Middle frontal gyrus (tissue), 1 donor: ENCODE results near the gene CCDC71.

Source experiments
- DNase-seq: peaks from one replicate; pipeline ENCODE4 v3.0.0-alpha.2; 2015; ENCODE audit warnings: low spot score; ENCODE audit errors: extremely low spot score

The CCDC71 gene

DNA sequence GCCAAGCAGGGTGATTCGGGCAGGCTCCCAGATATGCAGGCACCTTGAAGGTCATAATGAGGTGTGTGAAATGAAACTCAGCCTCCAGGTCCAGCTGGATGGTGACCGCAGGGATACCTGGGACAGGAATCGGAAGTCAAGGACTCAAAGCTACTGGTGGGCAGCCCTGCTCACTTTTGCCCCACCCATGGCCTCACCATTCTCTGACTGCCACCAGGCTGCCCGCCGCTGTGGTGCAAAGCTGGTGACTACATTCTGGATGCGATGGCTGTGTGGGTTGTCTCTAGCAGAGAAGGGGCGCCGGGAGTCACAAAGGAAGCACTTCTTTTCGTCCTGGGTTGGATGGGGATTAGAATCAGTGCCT is 34.1 kb downstream of the CCDC71 start:
- DNase-seq = no peak

DNA sequence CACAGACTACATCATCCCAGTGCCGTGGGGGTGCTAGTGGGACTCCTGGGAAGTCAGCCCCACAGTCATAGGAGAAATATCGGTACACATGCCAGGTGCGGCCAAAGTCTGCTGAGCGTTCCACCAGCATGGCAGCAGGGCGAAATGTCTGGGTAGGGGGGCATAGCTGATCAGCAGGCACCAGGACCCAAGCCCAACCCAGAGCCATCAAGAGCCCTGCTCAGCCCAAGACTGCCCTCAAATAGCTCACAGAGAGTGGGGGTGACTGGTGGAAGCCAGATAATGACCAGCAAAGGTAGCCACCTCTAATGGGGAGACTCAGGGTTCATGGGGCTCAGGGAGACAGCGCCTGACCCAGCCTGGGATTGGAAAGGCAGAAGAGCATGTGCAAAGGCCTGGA is 34.6 kb downstream of the CCDC71 start:
- DNase-seq = no peak

DNA sequence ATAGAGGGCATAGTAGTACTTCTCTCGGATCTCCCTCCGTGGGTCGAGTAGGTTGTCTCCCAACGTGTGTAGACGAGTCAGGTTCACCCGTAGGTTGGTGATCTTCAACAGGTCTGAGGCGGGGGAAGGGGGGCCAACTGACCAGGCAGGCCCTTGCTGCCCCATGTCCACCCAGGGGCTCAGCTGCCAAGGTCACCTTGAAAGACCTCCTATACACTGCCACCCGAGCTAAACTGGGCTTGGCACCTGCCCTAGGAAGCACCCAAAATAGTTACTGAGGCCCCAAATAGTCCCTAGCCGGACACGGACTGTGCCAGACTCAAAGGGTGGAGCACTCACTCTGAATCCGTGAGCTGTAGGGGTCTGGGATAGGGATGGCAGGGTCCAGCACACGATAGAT is 35.1 kb downstream of the CCDC71 start:
- DNase-seq = no peak

DNA sequence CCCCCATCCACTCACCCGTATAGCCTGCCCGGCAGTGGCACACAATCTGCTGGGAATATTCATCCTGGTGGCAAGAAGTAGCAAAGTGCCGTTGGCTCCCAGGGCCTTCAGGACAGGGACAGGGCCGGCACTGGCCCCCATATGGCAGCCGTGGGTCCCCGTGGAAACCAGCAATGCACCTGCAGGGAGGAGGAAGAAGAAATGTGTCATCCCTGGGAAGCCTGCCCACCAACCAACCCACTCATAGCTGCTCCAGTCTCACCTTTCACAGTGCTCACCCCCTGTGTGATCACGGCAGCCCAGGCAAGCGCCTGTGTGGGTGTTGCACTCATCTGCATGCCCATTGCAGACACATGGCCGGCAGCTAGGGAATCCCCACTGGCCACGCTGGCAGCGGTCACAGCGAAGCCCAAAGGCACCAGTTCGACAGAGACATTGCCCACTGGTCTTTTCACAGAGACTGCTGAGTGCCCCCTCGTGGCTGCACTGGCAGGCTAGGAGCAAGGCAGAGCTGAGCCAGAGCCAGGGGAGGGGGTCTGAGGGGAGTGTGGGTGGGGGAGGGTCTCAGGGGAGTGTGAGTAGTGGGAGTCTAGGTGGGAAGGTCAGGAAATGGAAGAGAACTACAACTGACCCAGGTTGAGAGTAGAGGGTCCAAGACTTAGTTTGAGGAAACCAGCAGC is 41.0 kb downstream of the CCDC71 start:
- DNase-seq = no peak

DNA sequence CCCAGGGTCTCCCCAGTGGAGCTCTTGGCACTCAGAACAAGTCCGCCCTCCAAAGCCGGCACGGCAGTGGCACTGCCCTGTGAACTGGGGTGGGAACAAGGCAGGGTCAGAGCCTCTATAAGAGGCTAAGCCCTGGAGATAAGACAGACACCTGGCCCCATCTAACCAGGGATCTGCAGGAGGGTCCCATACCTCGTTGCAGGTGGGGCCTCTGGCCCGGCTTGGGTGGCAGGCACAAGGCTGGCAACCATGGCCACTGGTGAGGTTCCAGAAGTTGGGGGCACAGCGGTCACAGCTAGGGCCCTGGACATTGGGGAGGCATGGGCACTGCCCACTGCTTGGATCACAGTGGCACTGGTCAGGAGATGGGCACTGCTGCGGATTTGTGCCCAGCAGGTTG is 41.9 kb downstream of the CCDC71 start:
- no peak for DNase-seq

DNA sequence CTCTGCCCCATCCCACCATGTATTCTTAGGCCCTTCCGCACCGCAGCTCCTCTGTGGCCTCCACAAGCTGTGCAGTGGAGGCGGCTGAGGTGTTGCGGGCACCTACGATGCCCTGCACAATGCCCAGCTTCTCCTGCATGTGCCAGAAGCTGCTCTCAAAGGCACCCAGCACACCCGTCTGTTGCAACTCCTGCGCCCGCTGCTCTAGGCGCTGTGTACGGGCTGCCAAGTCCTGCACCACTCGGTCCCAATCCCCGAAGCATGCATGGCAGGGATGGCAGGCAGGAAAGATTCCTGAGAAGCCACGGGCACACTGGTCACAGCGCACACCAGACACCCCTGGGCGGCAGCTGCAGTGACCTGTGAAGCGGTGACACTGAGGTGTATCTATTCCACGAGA is 42.4 kb downstream of the CCDC71 start:
- no peak for DNase-seq

DNA sequence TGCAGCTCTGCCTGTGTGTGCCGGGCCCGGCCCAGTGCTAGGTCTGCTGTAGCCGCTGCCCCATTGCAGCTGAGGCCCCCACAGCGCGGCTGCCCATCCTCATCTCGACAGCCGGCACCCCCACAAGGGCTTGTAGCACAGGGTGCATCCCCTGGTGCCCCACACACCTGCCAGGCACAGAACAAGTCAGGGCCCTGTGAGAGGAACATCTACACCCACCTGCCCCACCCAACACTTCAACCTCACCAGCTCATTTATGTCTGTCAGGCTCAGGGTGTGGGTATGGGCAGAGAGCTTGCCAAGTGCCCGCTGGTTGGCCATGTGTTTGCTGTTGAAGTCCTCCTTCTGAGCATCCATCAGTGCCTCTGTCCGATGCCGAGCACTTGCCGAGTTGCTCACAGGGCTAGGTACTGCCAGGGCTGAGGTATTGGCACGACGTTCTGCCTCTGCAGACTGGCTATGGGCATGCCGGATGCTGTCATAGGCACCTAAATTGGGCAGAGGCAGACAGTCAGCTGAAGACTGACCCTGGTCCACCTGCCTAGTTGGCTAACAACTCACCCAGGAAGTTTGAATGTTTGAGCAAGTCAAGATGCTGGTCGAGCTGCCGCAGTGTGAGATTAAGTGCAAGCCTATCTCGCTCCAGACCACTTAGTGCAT is 43.1 kb downstream of the CCDC71 start:
- DNase-seq = no peak

DNA sequence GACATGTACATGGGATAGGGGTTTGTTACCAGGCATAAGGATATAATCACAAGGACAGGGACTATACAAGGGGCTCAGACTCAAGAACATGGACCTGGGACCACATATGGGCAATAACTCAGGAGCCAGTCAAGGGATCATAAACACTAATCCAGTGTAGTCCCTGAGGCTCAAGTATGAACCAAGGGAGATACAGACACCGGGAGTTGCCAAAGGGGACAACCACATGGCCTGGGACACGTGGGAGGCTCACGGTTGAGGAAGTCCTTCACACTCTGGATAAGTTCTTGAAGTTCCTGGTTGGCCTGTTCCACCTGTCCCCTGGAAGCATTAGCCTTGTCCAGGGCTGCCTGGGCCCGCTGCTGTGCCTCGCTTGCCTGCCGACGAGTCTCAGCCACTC is 43.7 kb downstream of the CCDC71 start:
- DNase-seq = no peak

DNA sequence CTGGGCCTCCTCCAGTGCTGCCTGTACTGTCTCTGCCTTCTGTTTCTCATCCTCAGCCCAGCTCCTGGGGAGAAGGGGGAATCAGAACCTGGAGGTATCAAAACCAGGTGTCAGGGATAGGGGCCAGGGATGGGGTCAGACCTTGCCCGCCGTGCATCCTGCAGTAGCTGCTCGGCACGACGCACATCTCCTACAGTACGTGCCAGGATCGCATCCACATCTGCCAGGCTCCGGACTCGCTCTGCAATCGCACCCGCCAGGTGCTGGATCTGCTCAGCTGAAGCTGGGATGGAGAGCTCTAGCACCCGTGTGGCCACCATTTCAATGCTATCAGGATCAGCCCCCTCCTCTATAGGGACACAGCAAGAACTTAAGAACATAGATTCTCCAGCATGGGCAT is 44.1 kb downstream of the CCDC71 start:
- DNase-seq = no peak

DNA sequence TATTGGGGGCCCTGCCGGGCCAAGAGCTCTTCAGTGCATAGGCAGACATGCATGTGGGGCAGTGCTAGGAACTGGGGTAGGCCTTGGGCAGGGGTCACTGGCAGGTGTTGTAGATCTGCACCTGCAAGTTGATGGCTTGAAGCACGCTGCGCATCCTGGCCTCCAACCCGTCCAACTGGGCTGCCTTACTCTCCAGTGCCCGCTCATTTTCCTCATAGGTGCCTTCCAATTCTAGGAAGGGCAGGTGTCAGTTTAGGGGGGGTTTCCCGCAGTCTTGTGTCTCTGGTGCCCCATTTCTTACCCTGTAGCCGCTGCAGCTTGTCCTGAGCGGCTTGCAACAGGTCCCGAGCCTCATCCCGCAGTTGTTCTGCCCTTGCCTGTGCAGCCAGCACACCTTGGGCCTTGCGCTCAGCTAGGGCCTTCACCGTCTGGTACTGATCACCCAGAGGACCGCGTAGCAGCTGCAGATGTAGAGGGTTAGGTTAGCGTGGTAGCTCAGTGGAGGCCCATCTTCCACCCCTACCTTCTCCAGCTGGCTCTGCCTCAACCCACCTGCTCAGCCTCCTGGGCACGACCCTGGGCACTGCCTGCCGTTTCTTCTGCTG is 44.9 kb downstream of the CCDC71 start:
- no peak for DNase-seq

DNA sequence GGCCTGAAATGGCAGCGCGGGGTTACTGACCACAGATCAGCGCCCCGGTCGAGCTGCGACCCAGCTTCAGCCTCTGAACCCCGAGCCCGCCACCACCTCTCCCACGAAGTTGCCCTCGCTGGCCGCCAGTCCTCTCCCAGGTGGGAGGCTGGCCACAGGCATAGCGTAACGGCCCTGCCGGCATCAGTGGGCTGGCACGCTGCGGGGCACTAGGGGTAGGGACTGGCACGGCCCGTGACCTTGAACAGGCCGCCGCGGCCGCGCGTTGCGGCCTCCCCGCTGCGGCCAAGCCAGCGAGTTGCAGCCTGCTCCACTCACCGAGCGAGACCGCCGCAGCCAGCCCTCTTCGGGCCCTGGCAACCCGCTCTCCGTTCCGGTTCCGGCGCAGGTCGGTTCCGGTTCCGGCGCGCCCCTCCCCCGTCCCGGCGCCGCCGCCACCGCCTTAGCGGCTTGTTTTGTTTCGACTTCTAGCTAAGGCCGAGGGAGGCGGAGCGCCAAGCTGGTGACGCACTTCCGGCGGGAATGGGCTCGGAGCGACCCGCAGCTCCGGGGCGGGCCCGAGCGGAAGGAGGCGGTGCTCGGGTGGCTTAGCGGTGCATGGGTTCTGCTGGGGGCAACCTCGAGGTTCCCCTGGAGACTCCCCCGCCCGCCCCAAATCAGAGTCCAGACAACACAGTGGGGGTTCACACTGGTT is 45.5 kb downstream of the CCDC71 start, which contains the start of gene USP19:
Gene USP19 (minus strand): TSS at position 386 of the 694 bp plus-strand sequence. CDS start 1,678 bp downstream, outside the sequence.
- DNase-seq = peak; percentile 90

DNA sequence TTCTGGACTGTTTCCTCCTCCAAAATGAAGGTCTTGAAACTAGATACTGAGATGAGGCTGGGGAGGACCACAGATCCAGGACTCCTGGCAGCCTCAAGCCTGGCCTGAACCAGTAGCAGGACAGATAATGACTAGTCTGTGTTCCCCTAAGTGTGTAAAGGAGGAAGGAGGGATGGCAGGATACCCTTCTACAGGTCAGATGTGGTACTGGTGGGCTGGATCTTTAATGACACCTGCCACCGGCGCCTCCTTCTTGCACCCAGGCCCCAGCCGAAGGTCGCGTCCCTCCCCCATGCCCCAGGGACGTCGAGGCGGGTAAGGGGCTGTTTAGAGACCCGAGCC is 46.1 kb downstream of the CCDC71 start:
- DNase-seq = no peak

DNA sequence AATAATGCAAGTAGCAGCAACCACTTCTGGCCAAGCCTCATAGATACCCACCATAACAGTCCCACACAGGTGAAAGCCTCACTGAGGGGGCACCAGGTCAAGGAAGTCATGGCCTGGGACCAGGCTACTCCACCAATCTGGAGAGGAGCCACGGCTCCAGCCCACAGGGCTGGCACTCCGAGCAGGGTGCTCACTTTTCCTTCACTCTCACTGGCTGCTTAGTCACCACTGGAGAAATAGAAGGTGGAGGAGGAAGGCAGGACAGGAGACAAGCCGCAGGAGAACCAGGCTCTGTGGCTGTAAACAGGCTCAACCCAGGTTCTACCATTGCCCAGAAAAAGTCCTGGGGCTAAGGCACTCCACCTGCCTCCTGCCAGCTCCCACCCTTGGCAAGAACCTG is 46.7 kb downstream of the CCDC71 start:
- DNase-seq = no peak

DNA sequence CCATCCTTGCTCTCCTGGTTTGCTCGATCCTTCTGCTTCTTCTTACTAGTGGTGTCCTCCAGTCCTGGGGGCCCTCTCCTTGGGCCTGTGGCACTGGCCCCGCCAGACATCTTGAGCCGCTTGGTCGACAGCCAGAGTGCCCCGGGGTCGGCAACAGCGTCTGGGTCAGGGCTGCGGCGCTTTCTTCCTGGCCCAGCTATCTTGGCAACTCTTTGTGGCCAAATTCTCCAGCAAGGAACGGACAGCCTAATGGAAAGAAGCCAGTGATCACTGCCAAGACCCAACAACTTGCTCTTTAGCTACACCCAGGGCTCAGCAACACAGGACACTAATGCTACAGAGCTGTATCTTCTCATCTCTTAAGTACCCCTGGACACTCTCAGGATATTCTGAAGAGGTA is 47.1 kb downstream of the CCDC71 start:
- DNase-seq = no peak
